Left lung (tissue), 10 donors: Measurements from ENCODE around the gene CPT1B. TPM values are rescaled to one million over a fixed set of nuclear protein-coding genes. Genes with fewer than 3 reads are reported as not detected.

Experiments
- ATAC-seq: fragments of 200-7000 bp; cut with Tn5 transposase; one replicate; pipeline ENCODE4 v1.9.1; 2020; ENCODE audit warnings: moderate library complexity
- DNase-seq, 4 donors: peaks; one replicate each; pipeline ENCODE4 v3.0.0-alpha.2; 2013 to 2020
- H3K27ac ChIP-seq, 2 donors: fragments of 200-600 bp; sonication (generic) in 1 of 2; one replicate each; pipeline versions ENCODE4 v1.5.0 to v1.8.0; 2020 to 2021
- H3K27me3 ChIP-seq, 2 donors: fragments of 200-600 bp; sonication (generic) in 1 of 2; one replicate each; pipeline versions ENCODE4 v1.5.0 to v1.8.0; 2020 to 2021
- H3K36me3 ChIP-seq, 2 donors: fragments of 200-600 bp; sonication (generic) in 1 of 2; one replicate each; pipeline versions ENCODE4 v1.5.0 to v1.8.0; 2020 to 2021
- H3K4me1 ChIP-seq, 2 donors: fragments of 200-600 bp; one replicate each; pipeline ENCODE4 v1.8.0; 2021
- H3K4me3 ChIP-seq, 2 donors: fragments of 200-600 bp; sonication (generic) in 1 of 2; one replicate each; pipeline versions ENCODE4 v1.5.0 to v1.8.0; 2020 to 2021; ENCODE audit warnings: mild to moderate bottlenecking in 1 of 2
- H3K9me3 ChIP-seq, 2 donors: fragments of 200-600 bp; sonication (generic) in 1 of 2; one replicate each; pipeline versions ENCODE4 v1.5.0 to v1.8.0; 2020 to 2021
- CTCF ChIP-seq, 2 donors: fragments of 200-600 bp; sonication (generic) in 1 of 2; IDR thresholded peaks; one replicate each; pipeline versions ENCODE4 v1.5.0 to v1.8.0; 2021; ENCODE audit warnings: antibody characterized with exemption in 2 of 2
- intact Hi-C, 2 donors: fragments of 100-400 bp; cut with DNase I; formaldehyde crosslinking; loops; one replicate each; pipeline versions ENCODE4 v1.11.2 to v1.14.2; 2022
- polyA plus RNA-seq, 6 donors: library from polyadenylated mRNA; unstranded; fragments of 120-200 nt; gene quantifications; one replicate each; pipeline ENCODE4 v1.2.1, GENCODE V29; 2013; ENCODE audit not compliant: insufficient read length in 6 of 6
- total RNA-seq, 2 donors: library from RNA; stranded (reverse); fragmentation: NEBNext Ultra II Directional; extraction: Animal tissue kit (Norgen Biotek cat#: 25700); gene quantifications; one replicate each; pipeline ENCODE4 v1.2.1, GENCODE V29; 2021
- donor health status: DM: no; HTN: yes; CAD: no.
- donor health status: DM: no; HTN: no; CAD: no.

CPT1B gene
- total and polyA plus RNA-seq, 8 donors, result 9.8 to 20.0 (median 13.4) TPM

- Histone ChIP-seq H3K27ac (peak overlapping the region; percentile 99), H3K9me3 (no peaks in the 10 kb centered on the region), H3K4me3 (peak overlapping the region; percentile 71 to 85), H3K36me3 (peaks cover 0 to 20% of the 10 kb centered on the region in 2 donors), H3K27me3 (no peaks in the 10 kb centered on the region), H3K4me1 (peaks cover 12 to 63% of the 10 kb centered on the region in 2 donors)
- ATAC-seq (no peak), DNase-seq (no peak)
- intact Hi-C loops, result no loop called here
- no peak for TF ChIP-seq CTCF (IDR thresholded peaks at IDR 0.05)
Measured at GRCh38 chr22:50529416-50529896, 48.8 kb downstream of the CPT1B start.

- DNase-seq, result peak in 2 of 4 donors; percentile 55 to 83
- no peaks in the 10 kb centered on the region for H3K27me3 ChIP-seq
- H3K27ac ChIP-seq, result peak overlapping the region; percentile 99
- H3K9me3 ChIP-seq, result no peaks in the 10 kb centered on the region
- H3K4me1 ChIP-seq, result peaks cover 18 to 63% of the 10 kb centered on the region in 2 donors
- ATAC-seq, result no peak
- no peak for TF ChIP-seq CTCF (IDR thresholded peaks at IDR 0.05)
- intact Hi-C loops, result no loop called here
- H3K4me3 ChIP-seq, result peak overlapping the region; percentile 71 to 85
- peaks cover 0 to 25% of the 10 kb centered on the region in 2 donors for H3K36me3 ChIP-seq
Measured at GRCh38 chr22:50528682-50529415, 49.4 kb downstream of the CPT1B start.

- peak overlapping the region in 1 of 2 donors; percentile 85 for H3K4me3 ChIP-seq
Measured at GRCh38 chr22:50527921-50528681, 50.1 kb downstream of the CPT1B start.

GRCh38 chr22:50526834-50527801, 51.1 kb downstream of the CPT1B start:
- peaks cover 19 to 48% of the 10 kb centered on the region in 2 donors for H3K4me1 ChIP-seq
- no peaks in the 10 kb centered on the region for H3K27me3 ChIP-seq
- no peaks in the 10 kb centered on the region for H3K9me3 ChIP-seq
- H3K27ac ChIP-seq, result peak overlapping the region; percentile 99
- peak; percentile 22 for ATAC-seq
- TF ChIP-seq CTCF (IDR thresholded peaks at IDR 0.05), result no peak
- intact Hi-C loops, result no loop called here
- peak overlapping the region; percentile 85 to 86 for H3K4me3 ChIP-seq
- peaks cover 0 to 42% of the 10 kb centered on the region in 2 donors for H3K36me3 ChIP-seq
- peak in 2 of 4 donors; percentile 88 to 91 for DNase-seq

More at GRCh38 chr22:50527921-50528681, 50.1 kb downstream of the CPT1B start:
- no peaks in the 10 kb centered on the region for H3K27me3 ChIP-seq
- peaks cover 0 to 33% of the 10 kb centered on the region in 2 donors for H3K36me3 ChIP-seq
- TF ChIP-seq CTCF (IDR thresholded peaks at IDR 0.05), result no peak
- DNase-seq (peak in 2 of 4 donors; percentile 38 to 49), ATAC-seq (no peak)
- no peaks in the 10 kb centered on the region for H3K9me3 ChIP-seq
- intact Hi-C loops, result no loop called here
- peak overlapping the region; percentile 99 for H3K27ac ChIP-seq
- H3K4me1 ChIP-seq, result peaks cover 19 to 58% of the 10 kb centered on the region in 2 donors
